Measurements from ENCODE around the gene AKAP17A. TPM values are rescaled to one million over a fixed set of nuclear protein-coding genes. Genes with fewer than 3 reads are reported as not detected.
"Not testable (repeated sequence)": the region's sequence is repeated elsewhere in the genome, so short reads cannot be mapped to it uniquely, and the experiment has no call there.

The AKAP17A gene
- polyA plus RNA-seq, 3 donors, result 8.9 to 118 (median 13.6) TPM

GRCh38 chrX:1624861-1625215, 33.4 kb downstream of the AKAP17A start:
- H3K27me3 ChIP-seq (ENCODE audit: control insufficient read depth in 2 of 2, insufficient read depth in 2 of 2, low read length in 2 of 2); H4K20me1 ChIP-seq (ENCODE audit: insufficient read depth, low read length); H3K4me1 ChIP-seq (ENCODE audit: control insufficient read depth in 1 of 2, insufficient read depth in 2 of 2, low read length in 2 of 2); DNase-seq; H3K4me3 ChIP-seq (replicated peaks in 1 of 3; ENCODE audit: low read depth in 2 of 3, low read length in 3 of 3); H3K36me3 ChIP-seq (replicated peaks in 1 of 2; ENCODE audit: control insufficient read depth in 1 of 2, insufficient read depth in 2 of 2, low read length in 2 of 2); H3K27ac Mint-ChIP-seq; intact Hi-C loops (cut with micrococcal nuclease); H3K27ac ChIP-seq (ENCODE audit: low read depth in 1 of 2, low read length in 2 of 2); H3K9me3 ChIP-seq (replicated peaks in 1 of 2; ENCODE audit: control insufficient read depth in 1 of 2, insufficient read depth in 1 of 2, low read length in 2 of 2); H3K9ac ChIP-seq (ENCODE audit: insufficient read depth, low read length, poor library complexity, severe bottlenecking); H3K4me2 ChIP-seq (replicated peaks; ENCODE audit: extremely low read depth, low read length, poor library complexity, severe bottlenecking); H3K4me3 Mint-ChIP-seq; H2AFZ ChIP-seq (ENCODE audit: insufficient read depth, low read depth, low read length, poor library complexity, severe bottlenecking); H3K79me2 ChIP-seq (ENCODE audit: insufficient read depth, low read length); H3K9me3 Mint-ChIP-seq; H3K4me1 Mint-ChIP-seq; H3K36me3 Mint-ChIP-seq: not testable (repeated sequence)
- H3K27me3 Mint-ChIP-seq (ENCODE audit: low read depth in 3 of 3), result peaks cover 6 to 11% (median 7%) of the 10 kb centered on the region in 3 donors
- 86% methylated on average over 1 of the region's 7 CpGs for WGBS (ENCODE audit: insufficient coverage)

DNA sequence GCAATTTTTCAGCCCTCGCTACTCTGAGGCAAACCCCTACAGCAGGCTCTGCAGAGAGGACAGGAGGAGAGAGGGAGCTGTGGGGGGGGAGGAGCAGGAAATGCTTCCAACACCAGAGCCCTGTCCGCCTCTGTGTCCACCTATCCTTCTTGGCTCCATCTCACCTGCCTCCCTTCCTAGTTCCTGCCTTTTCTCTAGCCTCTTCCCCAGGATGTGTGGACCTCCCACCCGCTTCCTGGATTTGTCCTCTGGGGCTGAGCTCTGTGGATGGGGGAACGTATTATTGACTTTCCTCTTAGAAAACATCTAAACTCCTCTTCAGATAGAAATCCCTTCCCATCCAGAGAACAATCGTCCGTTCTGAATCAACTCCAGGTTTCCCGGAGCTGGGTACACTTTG, 37.8 kb downstream of the AKAP17A start:
- Mint-ChIP-seq H3K27me3 (ENCODE audit: low read depth in 3 of 3) (peaks cover 2 to 6% (median 5%) of the 10 kb centered on the region in 3 donors), H3K4me1 (no peaks in the 10 kb centered on the region), H3K9me3 (peaks cover 0 to 6% (median 0%) of the 10 kb centered on the region in 7 donors), H3K27ac (no peak overlapping the region), H3K36me3 (no peaks in the 10 kb centered on the region), H3K4me3 (no peak overlapping the region)
- H3K4me2 ChIP-seq (replicated peaks; ENCODE audit: extremely low read depth, low read length, poor library complexity, severe bottlenecking), result no peak overlapping the region
- no peaks in the 10 kb centered on the region for H3K79me2 ChIP-seq (ENCODE audit: insufficient read depth, low read length)
- DNase-seq, result no peak
- no peak overlapping the region for H3K27ac ChIP-seq (ENCODE audit: low read depth in 1 of 2, low read length in 2 of 2)
- intact Hi-C loops (cut with micrococcal nuclease), result no loop called here
- H2AFZ ChIP-seq (ENCODE audit: insufficient read depth, low read depth, low read length, poor library complexity, severe bottlenecking), result no peak overlapping the region
- no peaks in the 10 kb centered on the region for H4K20me1 ChIP-seq (ENCODE audit: insufficient read depth, low read length)
- H3K36me3 ChIP-seq (replicated peaks in 1 of 2; ENCODE audit: control insufficient read depth in 1 of 2, insufficient read depth in 2 of 2, low read length in 2 of 2), result no peaks in the 10 kb centered on the region
- 90% methylated on average over 3 of the region's 7 CpGs for WGBS (ENCODE audit: insufficient coverage)
- H3K9ac ChIP-seq (ENCODE audit: insufficient read depth, low read length, poor library complexity, severe bottlenecking), result no peak overlapping the region
- no peaks in the 10 kb centered on the region for H3K4me1 ChIP-seq (ENCODE audit: control insufficient read depth in 1 of 2, insufficient read depth in 2 of 2, low read length in 2 of 2)
- H3K4me3 ChIP-seq (replicated peaks in 1 of 3; ENCODE audit: low read depth in 2 of 3, low read length in 3 of 3), result no peak overlapping the region
- no peaks in the 10 kb centered on the region for H3K27me3 ChIP-seq (ENCODE audit: control insufficient read depth in 2 of 2, insufficient read depth in 2 of 2, low read length in 2 of 2)
- TF ChIP-seq, protein P1, sequence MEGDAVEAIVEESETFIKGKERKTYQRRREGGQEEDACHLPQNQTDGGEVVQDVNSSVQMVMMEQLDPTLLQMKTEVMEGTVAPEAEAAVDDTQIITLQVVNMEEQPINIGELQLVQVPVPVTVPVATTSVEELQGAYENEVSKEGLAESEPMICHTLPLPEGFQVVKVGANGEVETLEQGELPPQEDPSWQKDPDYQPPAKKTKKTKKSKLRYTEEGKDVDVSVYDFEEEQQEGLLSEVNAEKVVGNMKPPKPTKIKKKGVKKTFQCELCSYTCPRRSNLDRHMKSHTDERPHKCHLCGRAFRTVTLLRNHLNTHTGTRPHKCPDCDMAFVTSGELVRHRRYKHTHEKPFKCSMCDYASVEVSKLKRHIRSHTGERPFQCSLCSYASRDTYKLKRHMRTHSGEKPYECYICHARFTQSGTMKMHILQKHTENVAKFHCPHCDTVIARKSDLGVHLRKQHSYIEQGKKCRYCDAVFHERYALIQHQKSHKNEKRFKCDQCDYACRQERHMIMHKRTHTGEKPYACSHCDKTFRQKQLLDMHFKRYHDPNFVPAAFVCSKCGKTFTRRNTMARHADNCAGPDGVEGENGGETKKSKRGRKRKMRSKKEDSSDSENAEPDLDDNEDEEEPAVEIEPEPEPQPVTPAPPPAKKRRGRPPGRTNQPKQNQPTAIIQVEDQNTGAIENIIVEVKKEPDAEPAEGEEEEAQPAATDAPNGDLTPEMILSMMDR (IDR thresholded peaks at IDR 0.05), result no peak
- no peaks in the 10 kb centered on the region for H3K9me3 ChIP-seq (replicated peaks in 1 of 2; ENCODE audit: control insufficient read depth in 1 of 2, insufficient read depth in 1 of 2, low read length in 2 of 2)

Measured in CD14-positive monocyte (primary cell).